LoVo (cell line): ENCODE measurements around the gene ZFYVE28.
"Not testable (repeated sequence)": the region's sequence is repeated elsewhere in the genome, so short reads cannot be mapped to it uniquely, and the experiment has no call there.

Experiments used
- DNase-seq: peaks from one replicate; pipeline ENCODE4 v3.0.0-alpha.2; 2016; ENCODE audit warnings: low spot score

The ZFYVE28 gene

GRCh38 chr4:2417765-2418649, at the start of gene ZFYVE28:
Gene ZFYVE28, minus strand, starts transcription at chr4:2418645. Its CDS starts 322 bp downstream, at chr4:2418323.
- DNase-seq: no peak

- DNase-seq: not testable (repeated sequence)
These were observed 47.1 kb upstream of the ZFYVE28 start for GRCh38 chr4:2465544-2465943.

GRCh38 chr4:2465032-2465431, 46.6 kb upstream of the ZFYVE28 start:
- DNase-seq: no peak

GRCh38 chr4:2462992-2463762, 44.7 kb upstream of the ZFYVE28 start:
- no peak for DNase-seq

GRCh38 chr4:2462218-2462991, 44.0 kb upstream of the ZFYVE28 start:
- DNase-seq: peak; percentile 61

- DNase-seq: no peak
These were observed 43.0 kb upstream of the ZFYVE28 start for GRCh38 chr4:2461246-2461960.

GRCh38 chr4:2459589-2460349, 41.3 kb upstream of the ZFYVE28 start:
- no peak for DNase-seq

- DNase-seq: no peak
These were observed 40.4 kb upstream of the ZFYVE28 start for GRCh38 chr4:2458546-2459491.

GRCh38 chr4:2457481-2458295, 39.2 kb upstream of the ZFYVE28 start:
- no peak for DNase-seq

GRCh38 chr4:2451821-2452785, 33.7 kb upstream of the ZFYVE28 start:
- DNase-seq: no peak

- DNase-seq: no peak
These were observed 32.6 kb upstream of the ZFYVE28 start for GRCh38 chr4:2451036-2451520.

GRCh38 chr4:2450394-2451035, 32.1 kb upstream of the ZFYVE28 start:
- no peak for DNase-seq

- DNase-seq: no peak
These were observed 31.3 kb upstream of the ZFYVE28 start for GRCh38 chr4:2449511-2450392.

GRCh38 chr4:2449051-2449450, 30.6 kb upstream of the ZFYVE28 start:
- no peak for DNase-seq

- DNase-seq: no peak
These were observed 30.1 kb upstream of the ZFYVE28 start for GRCh38 chr4:2448589-2448988.
